HFFc6 (cell line): ENCODE data around the gene FREM1. TPM values are rescaled to one million over a fixed set of nuclear protein-coding genes. Genes with fewer than 3 reads are reported as not detected.

Source experiments
- DNase-seq: peaks from one replicate; pipeline ENCODE4 v3.0.0-alpha.2; 2018
- H3K27ac Mint-ChIP-seq: 2 replicates; pipeline ENCODE4 v1.8.0; 2020; ENCODE audit warnings: mild to moderate bottlenecking, mixed read lengths
- H3K27me3 Mint-ChIP-seq: 2 replicates; pipeline ENCODE4 v1.8.0; 2021; ENCODE audit warnings: mild to moderate bottlenecking, moderate library complexity, mixed read lengths; ENCODE audit not compliant: insufficient read depth
- H3K36me3 Mint-ChIP-seq: 2 replicates; pipeline ENCODE4 v1.8.0; 2021; ENCODE audit warnings: low read depth, mixed read lengths
- H3K4me1 Mint-ChIP-seq: 2 replicates; pipeline ENCODE4 v1.8.0; 2020; ENCODE audit warnings: low read depth, mixed read lengths
- H3K4me3 Mint-ChIP-seq: 2 replicates; pipeline ENCODE4 v1.8.0; 2020; ENCODE audit warnings: mild to moderate bottlenecking, moderate library complexity, mixed read lengths
- H3K9me3 Mint-ChIP-seq: 2 replicates; pipeline ENCODE4 v1.8.0; 2020; ENCODE audit warnings: mild to moderate bottlenecking, mixed read lengths
- total RNA-seq, 6 experiments: library from RNA; stranded (reverse); fragmentation: NEBNext Ultra II Directional; extraction: Animal tissue kit (Norgen Biotek cat#: 25700); gene quantifications; 2 replicates in 1 of 6; 3 replicates in 5 of 6; pipeline ENCODE4 v1.2.3, GENCODE V29; 2021
- TF ChIP-seq, protein P1 (sequence below): fragments of 200-600 bp; sonication (generic); IDR thresholded peaks from 2 replicates; pipeline ENCODE4 v1.5.0; 2021; ENCODE audit warnings: antibody characterized with exemption, mild to moderate bottlenecking

Gene FREM1
- total RNA-seq, 6 experiments from 2014 or later: 0.03 to 0.16 (median 0.06) TPM; not detected in 2

DNA sequence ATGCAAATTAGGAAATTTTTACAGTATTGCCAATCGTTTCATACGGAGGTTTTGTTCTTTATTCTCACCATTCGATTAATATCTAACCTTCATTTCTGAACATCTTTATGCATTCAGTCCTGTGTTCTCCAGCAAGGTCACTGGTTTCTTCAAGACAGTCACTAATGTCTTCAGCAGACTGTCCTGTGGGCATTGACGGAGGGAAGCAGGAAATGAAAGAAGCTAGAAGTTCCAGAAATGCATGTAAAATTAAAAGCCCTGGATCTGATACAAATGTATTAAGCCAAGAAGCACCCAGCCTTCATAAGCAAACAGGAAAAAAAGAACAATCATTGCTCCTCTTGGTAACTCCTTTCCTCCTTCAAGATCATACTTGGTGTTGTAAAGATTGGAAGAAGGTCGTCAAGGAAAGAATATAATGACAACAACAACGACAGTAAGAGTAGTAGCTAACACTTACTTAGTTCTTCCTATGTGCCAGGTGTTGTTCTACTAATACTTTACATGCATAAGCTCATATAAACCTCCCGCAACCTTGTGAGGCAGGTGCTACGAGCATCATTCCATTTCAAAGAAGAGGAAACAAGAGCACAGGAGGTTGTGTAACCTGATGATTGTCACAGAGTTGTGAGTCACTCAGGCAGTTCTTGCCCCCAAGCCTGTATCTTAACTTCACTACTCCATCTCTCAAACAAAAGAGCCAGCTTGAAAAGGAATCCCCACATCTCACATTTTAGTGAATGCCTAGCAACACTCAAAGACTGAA, 127.8 kb downstream of the FREM1 start:
- Mint-ChIP-seq H3K9me3 (no peaks in the 10 kb centered on the region; the same call in 1 of the 2 replicates), H3K4me3 (no peak overlapping the region), H3K4me1 (peaks cover 5% of the 10 kb centered on the region; the same call in 1 of the 2 replicates), H3K27me3 (peaks cover 2% of the 10 kb centered on the region; the same call in 1 of the 2 replicates), H3K36me3 (no peaks in the 10 kb centered on the region), H3K27ac (no peak overlapping the region)
- no peak for DNase-seq
- TF ChIP-seq, protein P1, sequence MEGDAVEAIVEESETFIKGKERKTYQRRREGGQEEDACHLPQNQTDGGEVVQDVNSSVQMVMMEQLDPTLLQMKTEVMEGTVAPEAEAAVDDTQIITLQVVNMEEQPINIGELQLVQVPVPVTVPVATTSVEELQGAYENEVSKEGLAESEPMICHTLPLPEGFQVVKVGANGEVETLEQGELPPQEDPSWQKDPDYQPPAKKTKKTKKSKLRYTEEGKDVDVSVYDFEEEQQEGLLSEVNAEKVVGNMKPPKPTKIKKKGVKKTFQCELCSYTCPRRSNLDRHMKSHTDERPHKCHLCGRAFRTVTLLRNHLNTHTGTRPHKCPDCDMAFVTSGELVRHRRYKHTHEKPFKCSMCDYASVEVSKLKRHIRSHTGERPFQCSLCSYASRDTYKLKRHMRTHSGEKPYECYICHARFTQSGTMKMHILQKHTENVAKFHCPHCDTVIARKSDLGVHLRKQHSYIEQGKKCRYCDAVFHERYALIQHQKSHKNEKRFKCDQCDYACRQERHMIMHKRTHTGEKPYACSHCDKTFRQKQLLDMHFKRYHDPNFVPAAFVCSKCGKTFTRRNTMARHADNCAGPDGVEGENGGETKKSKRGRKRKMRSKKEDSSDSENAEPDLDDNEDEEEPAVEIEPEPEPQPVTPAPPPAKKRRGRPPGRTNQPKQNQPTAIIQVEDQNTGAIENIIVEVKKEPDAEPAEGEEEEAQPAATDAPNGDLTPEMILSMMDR: no peak

DNA sequence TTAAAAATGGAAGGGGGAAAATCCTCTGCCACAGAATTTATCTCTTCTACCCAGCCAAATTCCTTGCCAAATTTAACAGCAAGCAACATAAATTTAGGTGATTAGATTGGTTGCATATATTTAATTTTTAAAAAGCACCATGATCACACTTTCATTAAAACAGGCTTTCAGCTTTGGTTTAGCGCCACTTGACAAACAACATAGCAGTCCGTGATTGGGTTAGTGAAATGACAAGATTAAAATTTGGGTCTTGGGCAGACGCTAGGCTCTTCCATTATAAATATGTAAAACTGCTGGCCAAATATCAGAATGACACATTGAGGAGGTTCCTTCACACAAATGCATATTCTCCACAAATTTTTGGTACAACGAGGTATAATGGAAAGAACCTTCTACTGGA, 129.5 kb downstream of the FREM1 start:
- H3K36me3 Mint-ChIP-seq: no peaks in the 10 kb centered on the region
- peaks cover 2% of the 10 kb centered on the region; the same call in 1 of the 2 replicates for H3K27me3 Mint-ChIP-seq
- no peaks in the 10 kb centered on the region; the same call in 1 of the 2 replicates for H3K9me3 Mint-ChIP-seq
- H3K27ac Mint-ChIP-seq: no peak overlapping the region
- H3K4me3 Mint-ChIP-seq: no peak overlapping the region
- no peak for DNase-seq
- H3K4me1 Mint-ChIP-seq: peaks cover 5% of the 10 kb centered on the region; the same call in 1 of the 2 replicates
- TF ChIP-seq, protein P1: no peak

DNA sequence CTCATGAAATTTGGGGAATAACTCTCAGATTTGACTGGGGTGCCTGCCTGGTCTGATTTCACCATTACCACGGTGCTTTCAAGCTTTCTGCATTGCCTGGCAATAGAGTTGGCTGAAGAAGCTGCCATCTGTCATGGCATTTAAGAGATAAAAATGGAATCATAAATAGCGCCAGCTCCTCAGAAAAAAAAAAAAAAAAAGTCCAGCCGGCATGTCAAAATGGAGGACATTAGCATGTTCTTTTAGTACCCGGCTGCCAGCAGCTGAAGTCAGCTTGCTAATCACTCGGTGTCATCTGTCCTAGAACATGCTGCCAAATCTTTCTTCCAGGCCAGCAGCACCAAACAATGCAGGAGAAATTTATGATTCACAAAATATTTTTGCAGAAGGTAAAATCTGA, 130.0 kb downstream of the FREM1 start:
- DNase-seq: no peak

DNA sequence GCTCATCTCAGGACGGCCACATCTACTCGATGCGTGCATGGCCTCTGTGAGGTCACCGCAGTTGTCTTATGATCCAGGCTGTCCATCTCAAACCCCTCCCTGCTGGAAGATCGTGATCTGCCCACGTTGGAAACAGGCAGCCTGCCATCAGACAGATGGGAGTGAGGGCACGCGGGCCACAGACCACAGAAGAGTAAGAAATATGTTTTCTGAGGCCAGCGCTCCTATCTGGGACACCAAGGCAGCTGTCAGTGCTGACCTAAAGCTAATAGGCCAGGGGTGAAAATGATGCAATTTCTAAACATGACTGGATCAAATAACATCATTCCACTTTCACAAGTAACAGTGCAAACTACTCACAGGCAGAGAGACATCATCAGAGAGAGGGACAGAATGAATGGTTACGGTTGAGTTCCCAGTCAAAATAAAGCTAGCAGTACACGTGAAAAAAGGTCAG, 130.6 kb downstream of the FREM1 start:
- Mint-ChIP-seq H3K4me3 (peak overlapping the region; percentile 38; the same call in 1 of the 2 replicates), H3K9me3 (no peaks in the 10 kb centered on the region; the same call in 1 of the 2 replicates), H3K27ac (no peak overlapping the region), H3K4me1 (peaks cover 5% of the 10 kb centered on the region; the same call in 1 of the 2 replicates), H3K27me3 (peaks cover 2% of the 10 kb centered on the region; the same call in 1 of the 2 replicates), H3K36me3 (no peaks in the 10 kb centered on the region)
- TF ChIP-seq, protein P1: no peak
- DNase-seq: no peak

More for the DNA sequence above, 130.0 kb downstream of the FREM1 start:
- no peaks in the 10 kb centered on the region; the same call in 1 of the 2 replicates for H3K9me3 Mint-ChIP-seq
- H3K36me3 Mint-ChIP-seq: no peaks in the 10 kb centered on the region
- no peak overlapping the region; the same call in 1 of the 2 replicates for H3K4me3 Mint-ChIP-seq
- H3K4me1 Mint-ChIP-seq: peaks cover 5% of the 10 kb centered on the region; the same call in 1 of the 2 replicates
- peaks cover 2% of the 10 kb centered on the region; the same call in 1 of the 2 replicates for H3K27me3 Mint-ChIP-seq
- no peak overlapping the region for H3K27ac Mint-ChIP-seq
- TF ChIP-seq, protein P1: no peak

DNA sequence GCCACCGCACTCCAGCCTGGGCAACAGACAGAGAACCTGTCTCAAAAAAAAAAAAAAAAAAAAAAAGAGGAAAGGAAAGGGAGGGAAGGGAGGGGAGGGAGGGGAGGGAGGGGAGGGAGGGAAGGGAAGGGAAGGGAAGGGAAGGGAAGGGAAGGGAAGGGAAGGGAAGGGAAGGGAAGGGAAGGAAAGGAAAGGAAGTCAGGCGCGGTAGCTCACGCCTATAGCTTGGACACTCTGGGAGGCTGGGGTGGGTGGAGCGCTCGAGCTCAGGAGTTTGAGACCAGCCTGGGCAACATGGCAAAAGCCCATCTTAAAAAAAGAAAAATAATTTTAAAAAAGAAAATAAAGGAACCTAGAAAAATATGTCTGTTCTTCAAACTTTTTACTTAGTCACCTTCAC, 131.7 kb downstream of the FREM1 start:
- Mint-ChIP-seq H3K27me3 (peaks cover 2% of the 10 kb centered on the region; the same call in 1 of the 2 replicates), H3K27ac (no peak overlapping the region), H3K4me3 (no peak overlapping the region), H3K9me3 (no peaks in the 10 kb centered on the region; the same call in 1 of the 2 replicates), H3K36me3 (no peaks in the 10 kb centered on the region), H3K4me1 (peaks cover 5% of the 10 kb centered on the region; the same call in 1 of the 2 replicates)
- no peak for DNase-seq
- TF ChIP-seq, protein P1: no peak
